H9 (cell line): Measurements from ENCODE around the gene BEX3. TPM values are rescaled to one million over a fixed set of nuclear protein-coding genes. Genes with fewer than 3 reads are reported as not detected.
A peak's percentile ranks its signal among the peaks of the same experiment; 100 is the strongest.

Experiments used
- DNase-seq: peaks from one replicate; pipeline ENCODE4 v3.0.0-alpha.2; 2017
- H2AFZ ChIP-seq: one replicate; pipeline ENCODE4 v1.6.1; 2013; ENCODE audit warnings: mild to moderate bottlenecking, low read length, control low read depth, moderate library complexity
- H2AK5ac ChIP-seq: 2 replicates; pipeline ENCODE4 v1.6.1; 2013; ENCODE audit warnings: low read length, control low read depth, mixed read lengths; ENCODE audit not compliant: insufficient read length
- H2BK120ac ChIP-seq: one replicate; pipeline ENCODE4 v1.6.1; 2013; ENCODE audit warnings: low read depth, mild to moderate bottlenecking, low read length, control low read depth, inconsistent platforms; ENCODE audit not compliant: poor library complexity, severe bottlenecking
- H2BK12ac ChIP-seq: 2 replicates; pipeline ENCODE4 v1.6.1; 2013; ENCODE audit warnings: low read length, control low read depth, mixed read lengths, low read depth; ENCODE audit not compliant: insufficient read length
- H2BK15ac ChIP-seq: 2 replicates; pipeline ENCODE4 v1.6.1; 2013; ENCODE audit warnings: low read depth, low read length, control low read depth
- H2BK20ac ChIP-seq: one replicate; pipeline ENCODE4 v1.6.1; 2013; ENCODE audit warnings: low read depth, mild to moderate bottlenecking, low read length, control low read depth, inconsistent platforms; ENCODE audit not compliant: poor library complexity, severe bottlenecking
- H2BK5ac ChIP-seq: 2 replicates; pipeline ENCODE4 v1.6.1; 2013; ENCODE audit warnings: low read length, control low read depth, mixed read lengths; ENCODE audit not compliant: insufficient read length
- H3K14ac ChIP-seq: 2 replicates; pipeline ENCODE4 v1.6.1; 2013; ENCODE audit warnings: low read length, control low read depth; ENCODE audit not compliant: insufficient read depth
- H3K18ac ChIP-seq: 2 replicates; pipeline ENCODE4 v1.6.1; 2013; ENCODE audit warnings: low read depth, mild to moderate bottlenecking, mixed read lengths, low read length, control low read depth; ENCODE audit not compliant: insufficient read length
- H3K23ac ChIP-seq: 2 replicates; pipeline ENCODE4 v1.6.1; 2013; ENCODE audit warnings: low read length, control low read depth, mixed read lengths, low read depth; ENCODE audit not compliant: insufficient read length
- H3K23me2 ChIP-seq: 2 replicates; pipeline ENCODE4 v1.6.1; 2013; ENCODE audit warnings: low read depth, mild to moderate bottlenecking, mixed read lengths, low read length, control low read depth; ENCODE audit not compliant: insufficient read length, poor library complexity, severe bottlenecking
- H3K27ac ChIP-seq: 2 replicates; pipeline ENCODE4 v1.5.1; 2013; ENCODE audit warnings: low read length, control low read depth, mixed read lengths, low read depth; ENCODE audit not compliant: insufficient read length
- H3K27me3 ChIP-seq: 2 replicates; pipeline ENCODE4 v1.6.1; 2013; ENCODE audit warnings: low read length, control low read depth, inconsistent platforms; ENCODE audit not compliant: insufficient read depth
- H3K4ac ChIP-seq: 2 replicates; pipeline ENCODE4 v1.6.1; 2013; ENCODE audit warnings: low read depth, mild to moderate bottlenecking, control low read depth, inconsistent platforms, low read length, moderate library complexity
- H3K4me1 ChIP-seq: 2 replicates; pipeline ENCODE4 v1.6.1; 2013; ENCODE audit warnings: low read length, control low read depth, inconsistent platforms; ENCODE audit not compliant: insufficient read depth
- H3K4me2 ChIP-seq: 2 replicates; pipeline ENCODE4 v1.6.1; 2013; ENCODE audit warnings: low read length, control low read depth, mixed read lengths; ENCODE audit not compliant: insufficient read length, insufficient read depth
- H3K56ac ChIP-seq: 2 replicates; pipeline ENCODE4 v1.6.1; 2013; ENCODE audit warnings: low read depth, mild to moderate bottlenecking, mixed read lengths, low read length, control low read depth; ENCODE audit not compliant: insufficient read length
- H3K79me1 ChIP-seq: 2 replicates; pipeline ENCODE4 v1.6.1; 2013; ENCODE audit warnings: low read depth, mild to moderate bottlenecking, moderate library complexity, low read length, control low read depth, inconsistent platforms; ENCODE audit not compliant: insufficient read depth, poor library complexity, severe bottlenecking
- H3K79me2 ChIP-seq: 2 replicates; pipeline ENCODE4 v1.6.1; 2013; ENCODE audit warnings: low read length, control low read depth, inconsistent platforms; ENCODE audit not compliant: insufficient read depth
- H3K9ac ChIP-seq: 2 replicates; pipeline ENCODE4 v1.6.1; 2013; ENCODE audit warnings: low read length, control low read depth, mixed read lengths; ENCODE audit not compliant: insufficient read length; ENCODE audit errors: extremely low read depth
- H3K9me3 ChIP-seq: one replicate; pipeline ENCODE4 v1.6.1; 2013; ENCODE audit warnings: low read depth, low read length, inconsistent platforms; ENCODE audit not compliant: control insufficient read depth
- H3T11ph ChIP-seq: one replicate; pipeline ENCODE4 v1.6.1; 2013; ENCODE audit warnings: mild to moderate bottlenecking, low read length, control low read depth, inconsistent platforms
- H4K20me1 ChIP-seq: one replicate; pipeline ENCODE4 v1.6.1; 2013; ENCODE audit not compliant: control insufficient read depth, insufficient read length, insufficient read depth
- H4K5ac ChIP-seq: 2 replicates; pipeline ENCODE4 v1.6.1; 2013; ENCODE audit warnings: low read depth, mild to moderate bottlenecking, mixed read lengths, low read length, control low read depth; ENCODE audit not compliant: insufficient read length
- H4K8ac ChIP-seq: replicated peaks from 2 replicates; pipeline ENCODE4 v1.6.1; 2013; ENCODE audit warnings: low read length, control low read depth, mixed read lengths, low read depth; ENCODE audit not compliant: insufficient read length
- H4K91ac ChIP-seq: 2 replicates; pipeline ENCODE4 v1.6.1; 2013; ENCODE audit warnings: low read depth, mild to moderate bottlenecking, moderate library complexity, mixed read lengths, low read length, control low read depth; ENCODE audit not compliant: insufficient read length
- H3K27ac Mint-ChIP-seq, 3 experiments: 2 replicates in 2 of 3; 3 replicates in 1 of 3; pipeline ENCODE4 v1.8.0; 2020 to 2021; ENCODE audit warnings: mixed read lengths in 3 of 3, mild to moderate bottlenecking in 1 of 3, moderate library complexity in 1 of 3
- H3K27me3 Mint-ChIP-seq: 2 replicates; pipeline ENCODE4 v1.8.0; 2021; ENCODE audit warnings: low read depth, mild to moderate bottlenecking, moderate library complexity, mixed read lengths
- H3K36me3 Mint-ChIP-seq, 3 experiments: 2 replicates in 2 of 3; 3 replicates in 1 of 3; pipeline ENCODE4 v1.8.0; 2020 to 2021; ENCODE audit warnings: low read depth in 3 of 3, mixed read lengths in 3 of 3; ENCODE audit not compliant: insufficient read depth in 1 of 3
- H3K4me1 Mint-ChIP-seq, 2 experiments: 2 replicates each; pipeline ENCODE4 v1.8.0; 2020; ENCODE audit warnings: mixed read lengths in 2 of 2
- H3K4me3 Mint-ChIP-seq, 2 experiments: 2 replicates in 1 of 2; 3 replicates in 1 of 2; pipeline ENCODE4 v1.8.0; 2020 to 2021; ENCODE audit warnings: mild to moderate bottlenecking in 2 of 2, mixed read lengths in 2 of 2, moderate library complexity in 1 of 2
- H3K9me3 Mint-ChIP-seq, 2 experiments: 2 replicates in 1 of 2; 3 replicates in 1 of 2; pipeline ENCODE4 v1.8.0; 2020; ENCODE audit warnings: mild to moderate bottlenecking in 2 of 2, mixed read lengths in 2 of 2, moderate library complexity in 1 of 2
- CTCF ChIP-seq: fragments of 200-600 bp; sonication (generic); conservative IDR thresholded peaks from 3 replicates; pipeline ENCODE4 v1.8.0; 2021; ENCODE audit warnings: antibody characterized with exemption, mild to moderate bottlenecking
- WGBS: extraction: QIAGEN DNeasy Blood & Tissue Kit; methylation state at CpG from one replicate; pipeline ENCODE4 v1.1.7; 2013; ENCODE audit warnings: missing lambda C conversion rate, low lambda C conversion rate, mixed read lengths; ENCODE audit not compliant: insufficient read length; ENCODE audit errors: extremely low coverage; 5-methylcytosine and 5-hydroxymethylcytosine counted together
- total RNA-seq: library from RNA; stranded (reverse); gene quantifications from 2 replicates; pipeline ENCODE4 v1.2.1, GENCODE V29; 2021

Gene BEX3
- total RNA-seq, 1 experiment from 2014 or later: 305 TPM

GRCh38 chrX:103367502-103367901, 8.8 kb upstream of the BEX3 start:
- peak overlapping the region; percentile 9 for H3K4me2 ChIP-seq
- no peaks in the 10 kb centered on the region for H3K27me3 ChIP-seq
- no peaks in the 10 kb centered on the region; a peak in 1 of 7 replicates for H3K36me3 Mint-ChIP-seq
- H2BK20ac ChIP-seq: no peak overlapping the region
- H2BK120ac ChIP-seq: no peak overlapping the region
- no peak overlapping the region for H3K9ac ChIP-seq
- H3K4me3 Mint-ChIP-seq: no peak overlapping the region
- H3T11ph ChIP-seq: no peak overlapping the region
- no peak overlapping the region for H3K56ac ChIP-seq
- no peak overlapping the region for H3K27ac Mint-ChIP-seq
- peaks cover 6% of the 10 kb centered on the region; the same call in 1 of the 2 replicates for H3K4me1 ChIP-seq
- no peak overlapping the region for H4K91ac ChIP-seq
- no peak overlapping the region for H3K27ac ChIP-seq
- no peak overlapping the region for H3K4ac ChIP-seq
- DNase-seq: no peak
- H3K4me1 Mint-ChIP-seq: peaks cover 12 to 13% of the 10 kb centered on the region in 2 experiments
- H3K9me3 ChIP-seq: no peaks in the 10 kb centered on the region
- no CpG with 5 or more reads among the region's 1 CpG for WGBS
- H3K18ac ChIP-seq: no peak overlapping the region
- peaks cover 0 to 62% of the 10 kb centered on the region in 2 experiments; a peak in 2 of 5 replicates for H3K9me3 Mint-ChIP-seq
- H4K8ac ChIP-seq: no peak overlapping the region
- H3K79me2 ChIP-seq: no peaks in the 10 kb centered on the region
- no peak for TF ChIP-seq CTCF
- H2BK15ac ChIP-seq: no peak overlapping the region
- H2AK5ac ChIP-seq: no peak overlapping the region
- H3K14ac ChIP-seq: no peak overlapping the region; the same call in 1 of the 2 replicates
- H4K20me1 ChIP-seq: no peaks in the 10 kb centered on the region
- H2BK5ac ChIP-seq: no peak overlapping the region
- no peak overlapping the region for H2BK12ac ChIP-seq
- no peaks in the 10 kb centered on the region for H3K27me3 Mint-ChIP-seq
- H4K5ac ChIP-seq: no peak overlapping the region
- no peak overlapping the region for H2AFZ ChIP-seq
- H3K79me1 ChIP-seq: no peaks in the 10 kb centered on the region
- no peak overlapping the region for H3K23ac ChIP-seq
- H3K23me2 ChIP-seq: no peaks in the 10 kb centered on the region
